GM18873 (cell line): Measurements from ENCODE around the gene CTSC.

ENCODE experiments used
- ATAC-seq: cut with Tn5 transposase; IDR thresholded peaks from one replicate; pipeline ENCODE4 v1.9.1; 2021; ENCODE audit warnings: mild to moderate bottlenecking, moderate library complexity, moderate number of reproducible peaks; ENCODE audit not compliant: unreplicated experiment, low FRiP score

Gene CTSC

GRCh38 chr11:88353835-88354496, 16.4 kb upstream of the CTSC start:
- no peak for ATAC-seq

- ATAC-seq, result no peak
Measured at GRCh38 chr11:88353386-88353785, 15.8 kb upstream of the CTSC start.

GRCh38 chr11:88352139-88352538, 14.6 kb upstream of the CTSC start:
- ATAC-seq, result no peak

- ATAC-seq, result no peak
Measured at GRCh38 chr11:88348870-88349269, 11.3 kb upstream of the CTSC start.

GRCh38 chr11:88345949-88346348, 8.4 kb upstream of the CTSC start:
- ATAC-seq, result no peak

- no peak for ATAC-seq
Measured at GRCh38 chr11:88345408-88345807, 7.9 kb upstream of the CTSC start.

GRCh38 chr11:88344869-88345268, 7.3 kb upstream of the CTSC start:
- no peak for ATAC-seq

- no peak for ATAC-seq
Measured at GRCh38 chr11:88341522-88342251, 4.2 kb upstream of the CTSC start.

GRCh38 chr11:88340366-88340935, 2.9 kb upstream of the CTSC start:
- no peak for ATAC-seq

GRCh38 chr11:88337987-88338668, 592 bp upstream of the CTSC start:
- peak; percentile 33 for ATAC-seq

- ATAC-seq, result no peak
Measured at GRCh38 chr11:88335284-88335683, 2.3 kb downstream of the CTSC start.

GRCh38 chr11:88333862-88334261, 3.7 kb downstream of the CTSC start:
- ATAC-seq, result no peak

GRCh38 chr11:88332851-88333250, 4.7 kb downstream of the CTSC start:
- ATAC-seq, result no peak

GRCh38 chr11:88330826-88331428, 6.6 kb downstream of the CTSC start:
- no peak for ATAC-seq

GRCh38 chr11:88329563-88330250, 7.8 kb downstream of the CTSC start:
- no peak for ATAC-seq

- ATAC-seq, result no peak
Measured at GRCh38 chr11:88327462-88328143, 9.9 kb downstream of the CTSC start.

- no peak for ATAC-seq
Measured at GRCh38 chr11:88327061-88327460, 10.5 kb downstream of the CTSC start.

GRCh38 chr11:88326099-88326498, 11.4 kb downstream of the CTSC start:
- ATAC-seq, result no peak

GRCh38 chr11:88324562-88325345, 12.8 kb downstream of the CTSC start:
- no peak for ATAC-seq
